Type B pancreatic cell (in vitro differentiated cells): ENCODE measurements around the gene ZNF45. TPM values are rescaled to one million over a fixed set of nuclear protein-coding genes. Genes with fewer than 3 reads are reported as not detected.
"Not testable (repeated sequence)": the region's sequence is repeated elsewhere in the genome, so short reads cannot be mapped to it uniquely, and the experiment has no call there.

Experiments used
- DNase-seq: peaks from one replicate; pipeline ENCODE4 v3.0.0; 2021; ENCODE audit warnings: mixed read lengths; ENCODE audit not compliant: unreplicated experiment; ENCODE audit errors: extremely low spot score
- H3K27ac Mint-ChIP-seq: 2 replicates; pipeline ENCODE4 v1.8.0; 2021; ENCODE audit warnings: mild to moderate bottlenecking, mixed read lengths
- H3K27me3 Mint-ChIP-seq: 2 replicates; pipeline ENCODE4 v1.8.0; 2021; ENCODE audit warnings: mixed read lengths
- H3K36me3 Mint-ChIP-seq: 2 replicates; pipeline ENCODE4 v1.8.0; 2021; ENCODE audit warnings: mixed read lengths
- H3K4me1 Mint-ChIP-seq: one replicate; pipeline ENCODE4 v1.8.0; 2021; ENCODE audit warnings: mixed read lengths; ENCODE audit not compliant: unreplicated experiment
- H3K4me3 Mint-ChIP-seq: 2 replicates; pipeline ENCODE4 v1.8.0; 2021; ENCODE audit warnings: mild to moderate bottlenecking, mixed read lengths
- H3K9me3 Mint-ChIP-seq: 2 replicates; pipeline ENCODE4 v1.8.0; 2021; ENCODE audit warnings: mixed read lengths
- total RNA-seq: library from RNA; stranded (reverse); gene quantifications from 2 replicates; pipeline ENCODE4 v1.2.1, GENCODE V29; 2021; ENCODE audit warnings: low replicate concordance
- TF ChIP-seq, protein P1 (sequence below): fragments of 200-600 bp; sonication (generic); conservative IDR thresholded peaks from 2 replicates; pipeline ENCODE4 v1.5.0; 2021; ENCODE audit warnings: antibody characterized with exemption, mild to moderate bottlenecking

The ZNF45 gene
- total RNA-seq, 1 donor from 2014 or later, result 19.2 TPM

DNA sequence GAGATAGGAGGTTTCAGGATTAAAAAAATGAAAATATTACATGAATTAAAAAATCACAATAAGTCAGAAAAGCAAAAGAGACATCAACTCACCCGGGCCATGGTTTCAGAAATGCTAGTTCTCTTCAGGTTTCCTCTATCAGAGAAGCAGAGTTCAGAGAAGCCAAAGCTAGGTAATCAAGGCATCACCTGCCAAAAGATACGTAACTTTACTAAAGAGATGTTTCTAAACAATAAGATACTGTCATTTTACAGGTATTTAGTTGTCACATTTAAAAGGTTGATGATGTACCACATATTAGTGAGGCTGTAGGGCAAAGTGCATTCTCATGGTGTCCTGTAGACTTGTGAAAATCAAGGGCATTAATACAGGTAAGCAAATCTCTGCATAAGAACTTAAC lies 51.2 kb downstream of the ZNF45 start, which contains the start of gene ZNF404:
Gene ZNF404 (minus strand): TSS at position 101 of the 400 bp plus-strand sequence.
- TF ChIP-seq, protein P1, sequence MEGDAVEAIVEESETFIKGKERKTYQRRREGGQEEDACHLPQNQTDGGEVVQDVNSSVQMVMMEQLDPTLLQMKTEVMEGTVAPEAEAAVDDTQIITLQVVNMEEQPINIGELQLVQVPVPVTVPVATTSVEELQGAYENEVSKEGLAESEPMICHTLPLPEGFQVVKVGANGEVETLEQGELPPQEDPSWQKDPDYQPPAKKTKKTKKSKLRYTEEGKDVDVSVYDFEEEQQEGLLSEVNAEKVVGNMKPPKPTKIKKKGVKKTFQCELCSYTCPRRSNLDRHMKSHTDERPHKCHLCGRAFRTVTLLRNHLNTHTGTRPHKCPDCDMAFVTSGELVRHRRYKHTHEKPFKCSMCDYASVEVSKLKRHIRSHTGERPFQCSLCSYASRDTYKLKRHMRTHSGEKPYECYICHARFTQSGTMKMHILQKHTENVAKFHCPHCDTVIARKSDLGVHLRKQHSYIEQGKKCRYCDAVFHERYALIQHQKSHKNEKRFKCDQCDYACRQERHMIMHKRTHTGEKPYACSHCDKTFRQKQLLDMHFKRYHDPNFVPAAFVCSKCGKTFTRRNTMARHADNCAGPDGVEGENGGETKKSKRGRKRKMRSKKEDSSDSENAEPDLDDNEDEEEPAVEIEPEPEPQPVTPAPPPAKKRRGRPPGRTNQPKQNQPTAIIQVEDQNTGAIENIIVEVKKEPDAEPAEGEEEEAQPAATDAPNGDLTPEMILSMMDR, result no peak
- Mint-ChIP-seq H3K4me1 (no peaks in the 10 kb centered on the region), H3K4me3 (no peak within 1 kb of the TSS), H3K36me3 (peaks cover 32% of the 10 kb centered on the region), H3K27ac (no peak within 1 kb of the TSS), H3K27me3 (no peaks in the 10 kb centered on the region), H3K9me3 (peaks cover 24% of the 10 kb centered on the region)
- no peak for DNase-seq

DNA sequence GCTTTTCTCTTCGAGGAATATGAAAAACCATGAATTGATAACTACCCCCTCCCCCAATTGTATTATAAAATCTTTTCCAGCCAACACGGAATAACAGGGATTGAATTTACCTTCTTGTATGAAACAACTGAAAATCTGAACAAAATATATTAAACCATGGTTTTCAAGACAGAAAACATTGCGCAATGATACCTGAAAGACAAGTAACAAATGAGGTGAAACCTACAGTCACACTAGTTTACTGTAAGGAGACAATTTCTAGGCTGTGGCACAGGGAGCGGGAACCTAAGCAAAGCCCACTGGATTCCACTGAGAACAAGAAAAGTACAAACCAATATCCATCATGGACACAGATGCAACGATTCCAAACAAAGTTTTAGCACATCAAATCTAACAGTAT lies 54.6 kb downstream of the ZNF45 start:
- H3K4me1 Mint-ChIP-seq, result no peaks in the 10 kb centered on the region
- TF ChIP-seq, protein P1, result no peak
- no peaks in the 10 kb centered on the region for H3K27me3 Mint-ChIP-seq
- peaks cover 39% of the 10 kb centered on the region for H3K36me3 Mint-ChIP-seq
- peaks cover 23% of the 10 kb centered on the region for H3K9me3 Mint-ChIP-seq
- H3K27ac Mint-ChIP-seq, result no peak overlapping the region
- H3K4me3 Mint-ChIP-seq, result no peak overlapping the region
- no peak for DNase-seq

DNA sequence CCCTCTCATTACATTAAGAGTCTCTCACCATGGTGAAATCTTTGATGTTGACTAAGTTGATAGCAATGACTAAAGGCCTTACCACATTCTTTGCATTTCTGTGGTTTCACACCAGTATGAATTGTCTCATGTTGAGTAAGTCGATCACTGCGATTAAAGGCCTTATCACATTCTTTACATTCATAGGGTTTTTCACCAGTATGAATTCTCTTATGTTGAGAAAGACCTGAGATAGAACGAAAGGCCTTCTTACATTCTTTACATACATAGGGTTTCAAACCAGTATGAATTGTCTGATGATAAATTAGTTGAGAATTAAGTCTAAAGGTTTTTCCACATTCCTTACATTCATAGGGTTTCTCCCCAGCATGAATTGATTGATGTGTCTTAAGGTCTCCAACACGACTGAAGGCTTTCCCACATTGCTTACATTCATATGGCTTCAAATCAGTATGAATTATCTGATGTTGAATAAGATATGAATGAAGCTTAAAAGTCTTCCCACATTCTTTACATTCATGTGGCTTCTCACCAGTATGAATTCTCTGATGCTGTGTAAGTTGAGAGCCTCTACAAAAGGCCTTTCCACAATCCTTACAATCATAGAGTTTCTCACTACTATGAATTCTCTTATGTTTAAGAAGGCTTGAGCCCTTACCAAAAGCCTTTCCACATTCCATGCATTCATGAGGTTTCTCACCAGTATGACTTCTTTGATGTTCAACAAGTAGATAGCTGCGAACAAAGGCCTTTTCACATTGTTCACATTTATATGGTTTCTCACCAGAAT lies 62.3 kb downstream of the ZNF45 start:
- Mint-ChIP-seq H3K27me3 (no peaks in the 10 kb centered on the region), H3K27ac (no peak overlapping the region), H3K4me1 (no peaks in the 10 kb centered on the region), H3K4me3 (no peak overlapping the region), H3K36me3 (peaks cover 28% of the 10 kb centered on the region), H3K9me3 (peaks cover 6% of the 10 kb centered on the region)
- TF ChIP-seq, protein P1, result no peak
- DNase-seq, result no peak

DNA sequence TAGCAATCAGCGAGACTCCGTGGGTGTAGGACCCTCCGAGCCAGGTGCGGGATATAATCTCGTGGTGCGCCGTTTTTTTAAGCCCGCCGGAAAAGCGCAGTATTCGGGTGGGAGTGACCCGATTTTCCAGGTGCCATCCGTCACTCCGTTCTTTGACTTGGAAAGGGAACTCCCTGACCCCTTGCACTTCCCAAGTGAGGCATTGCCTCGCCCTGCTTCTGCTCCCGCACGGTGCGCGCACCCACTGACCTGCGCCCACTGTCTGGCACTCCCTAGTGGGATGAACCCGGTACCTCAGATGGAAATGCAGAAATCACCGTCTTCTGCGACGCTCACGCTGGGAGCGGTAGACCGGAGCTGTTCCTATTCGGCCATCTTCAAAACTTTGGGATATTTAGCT lies 68.2 kb downstream of the ZNF45 start:
- not testable (repeated sequence) for H3K4me3 Mint-ChIP-seq, H3K27ac Mint-ChIP-seq, DNase-seq, H3K9me3 Mint-ChIP-seq, H3K27me3 Mint-ChIP-seq, H3K36me3 Mint-ChIP-seq, H3K4me1 Mint-ChIP-seq

Other genes with a start within 250 kb of the ZNF45 start
- gene IRGC, start 219.2 kb downstream of the ZNF45 start, total RNA-seq, result not detected in 2 replicates
- gene SMG9, start 180.3 kb downstream of the ZNF45 start, total RNA-seq, result 44.5 and 64.9 TPM in 2 replicates
- 1.6 and 7.7 TPM in 2 replicates for gene KCNN4, start 154.3 kb downstream of the ZNF45 start, total RNA-seq
- 0.85 and 3.9 TPM in 2 replicates for gene LYPD5, start 132.8 kb downstream of the ZNF45 start, total RNA-seq
- 13.1 and 18.2 TPM in 2 replicates for gene ZNF283, start 108.0 kb downstream of the ZNF45 start, total RNA-seq
- 5.4 and 7.5 TPM in 2 replicates for gene ZNF404, start 51.3 kb downstream of the ZNF45 start, total RNA-seq
- gene ZNF221, start 15.9 kb upstream of the ZNF45 start, total RNA-seq, result 7.6 and 12.2 TPM in 2 replicates
- gene ZNF155, start 48.9 kb upstream of the ZNF45 start, total RNA-seq, result 9.8 and 10.3 TPM in 2 replicates
- 5.0 and 6.5 TPM in 2 replicates for gene ZNF230, start 67.7 kb upstream of the ZNF45 start, total RNA-seq
- gene ZNF222, start 90.1 kb upstream of the ZNF45 start, total RNA-seq, result 6.7 and 7.9 TPM in 2 replicates
- 8.4 and 10.0 TPM in 2 replicates for gene ZNF223, start 116.8 kb upstream of the ZNF45 start, total RNA-seq
- 4.9 and 5.2 TPM in 2 replicates for gene ZNF284, start 136.9 kb upstream of the ZNF45 start, total RNA-seq
- 28.9 and 32.8 TPM in 2 replicates for gene ZNF224, start 159.1 kb upstream of the ZNF45 start, total RNA-seq
- 5.8 and 8.4 TPM in 2 replicates for gene ZNF225, start 178.1 kb upstream of the ZNF45 start, total RNA-seq
- 17.2 and 20.7 TPM in 2 replicates for gene ZNF234, start 206.3 kb upstream of the ZNF45 start, total RNA-seq
- gene ZNF226, start 229.8 kb upstream of the ZNF45 start, total RNA-seq, result 25.1 and 28.8 TPM in 2 replicates